GM23248 (cell line): ENCODE measurements around the gene CFAP61.

Experiments used
- EZH2 ChIP-seq: fragments of 200-600 bp; sonication (generic); IDR thresholded peaks from 2 replicates; pipeline ENCODE4 v1.6.1; 2018; ENCODE audit warnings: antibody characterized with exemption, mild to moderate bottlenecking; ENCODE audit not compliant: insufficient read depth, poor library complexity, severe bottlenecking
- EZH2phosphoT487 ChIP-seq: fragments of 200-600 bp; sonication (generic); IDR thresholded peaks from 2 replicates; pipeline ENCODE4 v1.6.1; 2018; ENCODE audit warnings: antibody characterized with exemption, moderate library complexity, mild to moderate bottlenecking, low read depth; ENCODE audit not compliant: insufficient read depth

GRCh38 chr20:20317621-20318364, 265.5 kb downstream of the CFAP61 start:
- TF ChIP-seq EZH2 (no peak), EZH2phosphoT487 (no peak)
